ENCODE results near the gene MAN1C1.

- TF ChIP-seq CTCF (IDR thresholded peaks at IDR 0.05; ENCODE audit: extremely low read depth in 1 of 2, insufficient read depth in 1 of 2, low read depth in 1 of 2, low read length in 2 of 2) (no peak), POLR2A (IDR thresholded peaks at IDR 0.05; ENCODE audit: low read depth, low read length) (no peak), POLR2AphosphoS5 (IDR thresholded peaks at IDR 0.05; ENCODE audit: insufficient read depth, low read depth, low read length) (no peak)
Measured at GRCh38 chr1:25622531-25622930, 5.9 kb downstream of the MAN1C1 start.

Data from endothelial cell of umbilical vein (primary cell).